Spleen (tissue), 11 donors: Measurements from ENCODE around the gene SV2B. TPM values are rescaled to one million over a fixed set of nuclear protein-coding genes. Genes with fewer than 3 reads are reported as not detected.

ENCODE experiments used
- DNase-seq: peaks from one replicate; pipeline ENCODE4 v3.0.0-alpha.2; 2020
- H3K27ac ChIP-seq, 8 donors: fragments of 200-600 bp; sonication (generic) in 7 of 8; 1 replicate in 4 of 8; 2 replicates in 4 of 8; pipeline versions ENCODE4 v1.5.0 to v1.8.0; 2016 to 2021; ENCODE audit warnings: inconsistent platforms in 4 of 8, mild to moderate bottlenecking in 4 of 8, moderate library complexity in 1 of 8
- H3K27me3 ChIP-seq, 7 donors: fragments of 200-600 bp; sonication (generic) in 6 of 7; replicated peaks in 1 of 7; 1 replicate in 4 of 7; 2 replicates in 3 of 7; pipeline versions ENCODE4 v1.5.0 to v1.8.0; 2016 to 2021; ENCODE audit warnings: inconsistent platforms in 3 of 7, mild to moderate bottlenecking in 1 of 7
- H3K36me3 ChIP-seq, 6 donors: fragments of 200-600 bp; sonication (generic) in 5 of 6; 1 replicate in 4 of 6; 2 replicates in 2 of 6; pipeline versions ENCODE4 v1.5.0 to v1.8.0; 2016 to 2021; ENCODE audit warnings: inconsistent platforms in 2 of 6
- H3K4me1 ChIP-seq, 6 donors: fragments of 200-600 bp; sonication (generic) in 5 of 6; 1 replicate in 3 of 6; 2 replicates in 3 of 6; pipeline versions ENCODE4 v1.5.0 to v1.8.0; 2016 to 2021; ENCODE audit warnings: inconsistent platforms in 3 of 6
- H3K4me3 ChIP-seq, 8 donors: fragments of 200-600 bp; sonication (generic) in 7 of 8; 1 replicate in 4 of 8; 2 replicates in 4 of 8; pipeline versions ENCODE4 v1.5.0 to v1.8.0; 2016 to 2021; ENCODE audit warnings: inconsistent platforms in 4 of 8, mild to moderate bottlenecking in 4 of 8, moderate library complexity in 2 of 8
- H3K9me3 ChIP-seq, 8 donors: fragments of 200-600 bp; sonication (generic) in 7 of 8; 1 replicate in 4 of 8; 2 replicates in 4 of 8; pipeline versions ENCODE4 v1.5.0 to v1.8.0; 2016 to 2021; ENCODE audit warnings: inconsistent platforms in 4 of 8
- CTCF ChIP-seq, 11 experiments: fragments of 200-600 bp in 7 of 11; fragments of 450-650 bp in 4 of 11; sonication (generic) in 4 of 11; IDR thresholded peaks in 8 of 11; conservative IDR thresholded peaks in 3 of 11; 1 replicate in 7 of 11; 2 replicates in 4 of 11; pipeline versions ENCODE4 v1.4.0 to v1.8.0; 2016 to 2021; ENCODE audit warnings: antibody characterized with exemption in 11 of 11, inconsistent platforms in 4 of 11, mild to moderate bottlenecking in 1 of 11
- POLR2A ChIP-seq, 3 donors: fragments of 450-650 bp; IDR thresholded peaks; one replicate each; pipeline ENCODE4 v1.5.1; 2017; ENCODE audit warnings: antibody characterized with exemption in 3 of 3, mild to moderate bottlenecking in 1 of 3
- POLR2AphosphoS5 ChIP-seq, 3 donors: sonication (generic); formaldehyde crosslinking; IDR thresholded peaks; one replicate each; pipeline ENCODE4 v1.5.1; 2017; ENCODE audit warnings: antibody characterized with exemption in 3 of 3
- WGBS, 5 donors: extraction: QIAGEN DNeasy Blood & Tissue Kit in 3 of 5; methylation state at CpG; one replicate each; pipeline versions ENCODE4 v1.1.5 to v1.1.7; 2013 to 2018; 5-methylcytosine and 5-hydroxymethylcytosine counted together
- intact Hi-C: fragments of 100-400 bp; cut with DNase I; formaldehyde crosslinking; loops from one replicate; pipeline ENCODE4 v1.15.0; 2023; ENCODE audit warnings: low total_unique reads
- polyA plus RNA-seq, 3 donors: library from polyadenylated mRNA; stranded (reverse); fragments of 200-250 nt; gene quantifications; one replicate each; pipeline ENCODE4 v1.2.1, GENCODE V29; 2013
- total RNA-seq, 7 donors: library from RNA; depleted of rRNA in 3 of 7; stranded (reverse); fragments of >200 nt in 3 of 7; fragmentation: NEBNext Ultra II Directional in 4 of 7; extraction: Animal tissue kit (Norgen Biotek cat#: 25700) in 4 of 7; gene quantifications; one replicate each; pipeline versions ENCODE4 v1.1.0 to v1.2.1, GENCODE V29; 2016 to 2021
- donor health status: healthy with polysubstance abuse.
- donor health status: DM: no; HTN: no; CAD: no; lungs with moderate emphysema.
- donor health status: DM: no; HTN: no; CAD: no.
- donor health status: Bipolar disorder and iron deficiency.
- donor health status: healthy.
- donor health status: DM: no; HTN: no; CAD: no.
- donor health status: DM: yes; HTN: yes; CAD: no.

The SV2B gene
- total and polyA plus RNA-seq, 10 donors: 0.07 to 1.2 (median 0.48) TPM

- intact Hi-C loops: no loop called here
These were observed 175.8 kb downstream of the SV2B start for GRCh38 chr15:91275844-91276243.

GRCh38 chr15:91278951-91279350 is 178.9 kb downstream of the SV2B start:
- TF ChIP-seq CTCF (IDR thresholded peaks at IDR 0.05 in 8 of 11, conservative IDR thresholded peaks at IDR 0.05 in 3 of 11): no peak
- TF ChIP-seq POLR2AphosphoS5 (IDR thresholded peaks at IDR 0.05): no peak
- Histone ChIP-seq H3K4me3 (no peak overlapping the region), H3K27me3 (peaks cover 0 to 10% (median 0%) of the 10 kb centered on the region in 7 donors), H3K27ac (no peak overlapping the region), H3K36me3 (no peaks in the 10 kb centered on the region), H3K4me1 (no peaks in the 10 kb centered on the region), H3K9me3 (peaks cover 0 to 14% (median 10%) of the 10 kb centered on the region in 8 donors)
- intact Hi-C loops: no loop called here
- no peak for DNase-seq
- WGBS, 5 donors: 91 to 96% (median 94%) methylated on average over 2 of the region's 2 CpGs

More at GRCh38 chr15:91275844-91276243, 175.8 kb downstream of the SV2B start:
- H3K9me3 ChIP-seq: peaks cover 0 to 14% (median 10%) of the 10 kb centered on the region in 8 donors
- H3K27me3 ChIP-seq: peaks cover 0 to 25% (median 3%) of the 10 kb centered on the region in 7 donors
- no peaks in the 10 kb centered on the region for H3K36me3 ChIP-seq
- no peak for DNase-seq
- no peak overlapping the region for H3K4me3 ChIP-seq
- H3K27ac ChIP-seq: no peak overlapping the region
- WGBS, 5 donors: 89 to 98% (median 95%) methylated on average over 1 of the region's 1 CpG
- TF ChIP-seq CTCF (IDR thresholded peaks at IDR 0.05 in 8 of 11, conservative IDR thresholded peaks at IDR 0.05 in 3 of 11): no peak
- TF ChIP-seq POLR2A (IDR thresholded peaks at IDR 0.05): no peak
- no peak for TF ChIP-seq POLR2AphosphoS5 (IDR thresholded peaks at IDR 0.05)
- H3K4me1 ChIP-seq: peaks cover 0 to 7% (median 6%) of the 10 kb centered on the region in 6 donors

GRCh38 chr15:91279486-91279885 is 179.4 kb downstream of the SV2B start:
- DNase-seq: no peak
- TF ChIP-seq POLR2A (IDR thresholded peaks at IDR 0.05) (no peak), POLR2AphosphoS5 (IDR thresholded peaks at IDR 0.05) (no peak), CTCF (IDR thresholded peaks at IDR 0.05 in 8 of 11, conservative IDR thresholded peaks at IDR 0.05 in 3 of 11) (no peak)
- Histone ChIP-seq H3K9me3 (peaks cover 0 to 14% (median 10%) of the 10 kb centered on the region in 8 donors), H3K4me1 (no peaks in the 10 kb centered on the region), H3K27ac (no peak overlapping the region), H3K4me3 (no peak overlapping the region), H3K27me3 (peaks cover 0 to 10% (median 0%) of the 10 kb centered on the region in 7 donors), H3K36me3 (no peaks in the 10 kb centered on the region)
- intact Hi-C loops: no loop called here
- 86 to 92% (median 88%) methylated on average over 4 of the region's 4 CpGs for whole genome bisulfite sequencing, 5 donors

- Histone ChIP-seq H3K36me3 (no peaks in the 10 kb centered on the region), H3K9me3 (no peaks in the 10 kb centered on the region), H3K4me3 (no peak overlapping the region), H3K27ac (no peak overlapping the region), H3K4me1 (no peaks in the 10 kb centered on the region), H3K27me3 (peaks cover 0 to 21% (median 0%) of the 10 kb centered on the region in 7 donors)
- intact Hi-C loops: no loop called here
- TF ChIP-seq POLR2A (IDR thresholded peaks at IDR 0.05) (no peak), CTCF (IDR thresholded peaks at IDR 0.05 in 8 of 11, conservative IDR thresholded peaks at IDR 0.05 in 3 of 11) (no peak), POLR2AphosphoS5 (IDR thresholded peaks at IDR 0.05) (no peak)
- no peak for DNase-seq
- 78 to 89% (median 84%) methylated on average over 4 of the region's 4 CpGs for WGBS, 5 donors
These were observed 181.9 kb downstream of the SV2B start for GRCh38 chr15:91281947-91282346.
